Hepatocyte (in vitro differentiated cells): ENCODE data around the gene RNU5D-1.

Experiments used
- CTCF ChIP-seq: fragments of 200-600 bp; sonication (generic); IDR thresholded peaks from 2 replicates; pipeline ENCODE4 v1.5.1; 2016; ENCODE audit warnings: antibody characterized with exemption, mild to moderate bottlenecking; ENCODE audit not compliant: poor library complexity
- EZH2 ChIP-seq: fragments of 200-600 bp; sonication (generic); IDR thresholded peaks from 2 replicates; pipeline ENCODE4 v1.6.1; 2016; ENCODE audit warnings: antibody characterized with exemption, mild to moderate bottlenecking, borderline replicate concordance

DNA sequence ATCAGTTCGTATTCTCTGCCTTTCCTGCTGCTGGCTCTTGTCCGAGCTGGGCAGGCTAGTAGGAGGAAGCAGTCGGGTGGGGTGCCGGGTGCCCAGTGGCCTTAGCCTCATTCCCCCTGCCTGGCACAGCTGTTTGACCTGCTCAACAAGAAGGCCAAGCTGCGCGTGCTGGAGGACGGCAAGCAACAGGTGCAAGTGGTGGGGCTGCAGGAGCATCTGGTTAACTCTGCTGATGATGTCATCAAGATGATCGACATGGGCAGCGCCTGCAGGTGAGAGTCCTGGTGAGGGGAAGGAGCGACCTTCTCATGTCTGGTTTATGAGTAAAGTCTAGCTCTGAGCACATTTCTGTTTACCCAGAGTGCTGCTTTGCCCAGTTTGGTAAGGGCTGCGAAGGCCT lies 28.1 kb upstream of the RNU5D-1 start:
- TF ChIP-seq EZH2: no peak
- no peak for TF ChIP-seq CTCF
